ENCODE results near the gene LPXN.
A peak's percentile ranks its signal among the peaks of the same experiment; 100 is the strongest.

LPXN gene

GRCh38 chr11:58531865-58532341 lies 43.8 kb downstream of the LPXN start:
- Histone ChIP-seq H3K18ac (ENCODE audit: low read depth in 1 of 2, low read length in 2 of 2) (no peak overlapping the region), H3K79me1 (replicated peaks; ENCODE audit: low read length, poor library complexity, severe bottlenecking) (no peaks in the 10 kb centered on the region), H2BK15ac (ENCODE audit: low read depth, poor library complexity, severe bottlenecking) (no peak overlapping the region), H3K36me3 (ENCODE audit: control insufficient read depth in 1 of 2, insufficient read depth in 2 of 2, low read depth in 1 of 2, low read length in 2 of 2) (peaks cover 30 to 56% of the 10 kb centered on the region in 2 experiments), H4K8ac (ENCODE audit: low read length) (no peak overlapping the region), H2BK5ac (ENCODE audit: low read depth, low read length, poor library complexity, severe bottlenecking) (no peak overlapping the region), H3K4ac (ENCODE audit: low read depth in 1 of 2, low read length in 2 of 2) (no peak overlapping the region), H2AK5ac (ENCODE audit: low read length, severe bottlenecking) (no peak overlapping the region), H4K91ac (ENCODE audit: low read length) (peak overlapping the region; percentile 27), H3K27me3 (ENCODE audit: control insufficient read depth in 1 of 2, insufficient read depth in 1 of 2, low read length in 2 of 2) (no peaks in the 10 kb centered on the region), H2BK12ac (ENCODE audit: low read length in 2 of 2) (no peak overlapping the region), H2BK120ac (ENCODE audit: low read depth, low read length) (no peak overlapping the region), H3K27ac (ENCODE audit: low read length, poor library complexity, severe bottlenecking) (no peak overlapping the region), H3K4me3 (ENCODE audit: insufficient read depth in 1 of 2, low read depth in 1 of 2, low read length in 2 of 2) (no peak overlapping the region), H3K23ac (ENCODE audit: low read length in 2 of 2) (no peak overlapping the region), H3K4me1 (ENCODE audit: control insufficient read depth, insufficient read depth, low read depth, low read length) (no peaks in the 10 kb centered on the region), H3K9ac (ENCODE audit: low read length) (no peak overlapping the region), H3K9me3 (ENCODE audit: control insufficient read depth, low read length) (no peaks in the 10 kb centered on the region), H3K4me2 (ENCODE audit: low read length, poor library complexity, severe bottlenecking) (no peak overlapping the region), H3K14ac (ENCODE audit: low read length in 2 of 2) (no peak overlapping the region), H2AFZ (ENCODE audit: low read depth, low read length) (no peak overlapping the region)
- WGBS: 93% methylated on average over 25 of the region's 25 CpGs
- no peak for DNase-seq

- 85% methylated on average over 3 of the region's 3 CpGs for WGBS
These were observed 45.4 kb downstream of the LPXN start for GRCh38 chr11:58530236-58530635.

GRCh38 chr11:58527429-58527828 lies 48.2 kb downstream of the LPXN start:
- DNase-seq: no peak
- no peak overlapping the region for H2BK12ac ChIP-seq (ENCODE audit: low read length in 2 of 2)
- H3K14ac ChIP-seq (ENCODE audit: low read length in 2 of 2): no peak overlapping the region
- no peak overlapping the region for H3K4me2 ChIP-seq (ENCODE audit: low read length, poor library complexity, severe bottlenecking)
- no peak overlapping the region for H3K4me3 ChIP-seq (ENCODE audit: insufficient read depth in 1 of 2, low read depth in 1 of 2, low read length in 2 of 2)
- no peak overlapping the region for H3K4ac ChIP-seq (ENCODE audit: low read depth in 1 of 2, low read length in 2 of 2)
- H3K4me1 ChIP-seq (ENCODE audit: control insufficient read depth, insufficient read depth, low read depth, low read length): no peaks in the 10 kb centered on the region
- no peak overlapping the region for H4K91ac ChIP-seq (ENCODE audit: low read length)
- H3K9me3 ChIP-seq (ENCODE audit: control insufficient read depth, low read length): no peaks in the 10 kb centered on the region
- no peak overlapping the region for H2AFZ ChIP-seq (ENCODE audit: low read depth, low read length)
- H3K36me3 ChIP-seq (ENCODE audit: control insufficient read depth in 1 of 2, insufficient read depth in 2 of 2, low read depth in 1 of 2, low read length in 2 of 2): peaks cover 26 to 67% of the 10 kb centered on the region in 2 experiments
- no peak overlapping the region for H3K18ac ChIP-seq (ENCODE audit: low read depth in 1 of 2, low read length in 2 of 2)
- no peaks in the 10 kb centered on the region for H3K27me3 ChIP-seq (ENCODE audit: control insufficient read depth in 1 of 2, insufficient read depth in 1 of 2, low read length in 2 of 2)
- H2BK5ac ChIP-seq (ENCODE audit: low read depth, low read length, poor library complexity, severe bottlenecking): no peak overlapping the region
- no peak overlapping the region for H3K9ac ChIP-seq (ENCODE audit: low read length)
- no peak overlapping the region for H3K23ac ChIP-seq (ENCODE audit: low read length in 2 of 2)
- no peak overlapping the region for H3K27ac ChIP-seq (ENCODE audit: low read length, poor library complexity, severe bottlenecking)
- H3K79me1 ChIP-seq (replicated peaks; ENCODE audit: low read length, poor library complexity, severe bottlenecking): no peaks in the 10 kb centered on the region
- no peak overlapping the region for H2AK5ac ChIP-seq (ENCODE audit: low read length, severe bottlenecking)
- H4K8ac ChIP-seq (ENCODE audit: low read length): no peak overlapping the region
- WGBS: 96% methylated on average over 6 of the region's 6 CpGs
- no peak overlapping the region for H2BK15ac ChIP-seq (ENCODE audit: low read depth, poor library complexity, severe bottlenecking)
- no peak overlapping the region for H2BK120ac ChIP-seq (ENCODE audit: low read depth, low read length)

More at GRCh38 chr11:58530236-58530635, 45.4 kb downstream of the LPXN start:
- no peak overlapping the region for H4K8ac ChIP-seq (ENCODE audit: low read length)
- no peak overlapping the region for H2BK15ac ChIP-seq (ENCODE audit: low read depth, poor library complexity, severe bottlenecking)
- H2BK120ac ChIP-seq (ENCODE audit: low read depth, low read length): no peak overlapping the region
- no peak overlapping the region for H3K4me3 ChIP-seq (ENCODE audit: insufficient read depth in 1 of 2, low read depth in 1 of 2, low read length in 2 of 2)
- H4K91ac ChIP-seq (ENCODE audit: low read length): no peak overlapping the region
- no peak overlapping the region for H3K9ac ChIP-seq (ENCODE audit: low read length)
- H2AFZ ChIP-seq (ENCODE audit: low read depth, low read length): no peak overlapping the region
- no peak overlapping the region for H3K4ac ChIP-seq (ENCODE audit: low read depth in 1 of 2, low read length in 2 of 2)
- H3K9me3 ChIP-seq (ENCODE audit: control insufficient read depth, low read length): no peaks in the 10 kb centered on the region
- H3K36me3 ChIP-seq (ENCODE audit: control insufficient read depth in 1 of 2, insufficient read depth in 2 of 2, low read depth in 1 of 2, low read length in 2 of 2): peaks cover 30 to 71% of the 10 kb centered on the region in 2 experiments
- H3K79me1 ChIP-seq (replicated peaks; ENCODE audit: low read length, poor library complexity, severe bottlenecking): no peaks in the 10 kb centered on the region
- H3K18ac ChIP-seq (ENCODE audit: low read depth in 1 of 2, low read length in 2 of 2): no peak overlapping the region
- H3K4me2 ChIP-seq (ENCODE audit: low read length, poor library complexity, severe bottlenecking): no peak overlapping the region
- H2BK12ac ChIP-seq (ENCODE audit: low read length in 2 of 2): no peak overlapping the region
- no peak overlapping the region for H3K23ac ChIP-seq (ENCODE audit: low read length in 2 of 2)
- no peak overlapping the region for H2BK5ac ChIP-seq (ENCODE audit: low read depth, low read length, poor library complexity, severe bottlenecking)
- no peaks in the 10 kb centered on the region for H3K4me1 ChIP-seq (ENCODE audit: control insufficient read depth, insufficient read depth, low read depth, low read length)
- no peak overlapping the region for H3K27ac ChIP-seq (ENCODE audit: low read length, poor library complexity, severe bottlenecking)
- H3K14ac ChIP-seq (ENCODE audit: low read length in 2 of 2): no peak overlapping the region
- no peaks in the 10 kb centered on the region for H3K27me3 ChIP-seq (ENCODE audit: control insufficient read depth in 1 of 2, insufficient read depth in 1 of 2, low read length in 2 of 2)
- no peak overlapping the region for H2AK5ac ChIP-seq (ENCODE audit: low read length, severe bottlenecking)
- DNase-seq: no peak

- Histone ChIP-seq H4K8ac (ENCODE audit: low read length) (no peak overlapping the region), H3K36me3 (ENCODE audit: control insufficient read depth in 1 of 2, insufficient read depth in 2 of 2, low read depth in 1 of 2, low read length in 2 of 2) (peaks cover 20 to 60% of the 10 kb centered on the region in 2 experiments), H3K23ac (ENCODE audit: low read length in 2 of 2) (no peak overlapping the region), H3K27ac (ENCODE audit: low read length, poor library complexity, severe bottlenecking) (no peak overlapping the region), H3K4me2 (ENCODE audit: low read length, poor library complexity, severe bottlenecking) (no peak overlapping the region), H3K4me1 (ENCODE audit: control insufficient read depth, insufficient read depth, low read depth, low read length) (no peaks in the 10 kb centered on the region), H3K79me1 (replicated peaks; ENCODE audit: low read length, poor library complexity, severe bottlenecking) (no peaks in the 10 kb centered on the region), H2BK5ac (ENCODE audit: low read depth, low read length, poor library complexity, severe bottlenecking) (no peak overlapping the region), H4K91ac (ENCODE audit: low read length) (no peak overlapping the region), H2BK12ac (ENCODE audit: low read length in 2 of 2) (no peak overlapping the region), H3K4me3 (ENCODE audit: insufficient read depth in 1 of 2, low read depth in 1 of 2, low read length in 2 of 2) (no peak overlapping the region), H2AFZ (ENCODE audit: low read depth, low read length) (no peak overlapping the region), H3K27me3 (ENCODE audit: control insufficient read depth in 1 of 2, insufficient read depth in 1 of 2, low read length in 2 of 2) (no peaks in the 10 kb centered on the region), H3K4ac (ENCODE audit: low read depth in 1 of 2, low read length in 2 of 2) (no peak overlapping the region), H3K9ac (ENCODE audit: low read length) (no peak overlapping the region), H3K18ac (ENCODE audit: low read depth in 1 of 2, low read length in 2 of 2) (no peak overlapping the region), H2AK5ac (ENCODE audit: low read length, severe bottlenecking) (no peak overlapping the region), H3K9me3 (ENCODE audit: control insufficient read depth, low read length) (no peaks in the 10 kb centered on the region), H3K14ac (ENCODE audit: low read length in 2 of 2) (no peak overlapping the region), H2BK15ac (ENCODE audit: low read depth, poor library complexity, severe bottlenecking) (no peak overlapping the region), H2BK120ac (ENCODE audit: low read depth, low read length) (no peak overlapping the region)
- WGBS: 81% methylated on average over 1 of the region's 3 CpGs
- DNase-seq: no peak
These were observed 48.9 kb downstream of the LPXN start for GRCh38 chr11:58526721-58527120.
